Activated B cell treated with CpG ODN at 0.5 μM for 24 hours (primary cell): ENCODE data around the gene ATP8B1. TPM values are rescaled to one million over a fixed set of nuclear protein-coding genes. Genes with fewer than 3 reads are reported as not detected.
A peak's percentile ranks its signal among the peaks of the same experiment; 100 is the strongest.

Experiments used
- ATAC-seq: fragments of 200-7000 bp; cut with Tn5 transposase; one replicate; pipeline ENCODE4 v1.10.0; 2021; ENCODE audit warnings: low read depth, mild to moderate bottlenecking, moderate library complexity
- CTCF ChIA-PET: fragments of 350-600 bp; sonication (Branson Sonifier 250); formaldehyde crosslinking; loops from one replicate; lab custom pipeline; 2021; ENCODE audit warnings: antibody characterized with exemption; lab: Charles Lee
- POLR2A ChIA-PET: fragments of 350-600 bp; sonication (Branson Sonifier 250); formaldehyde crosslinking; loops from one replicate; lab custom pipeline; 2021; ENCODE audit warnings: antibody characterized with exemption; lab: Charles Lee
- DNase-seq: peaks from one replicate; pipeline ENCODE4 v3.0.0; 2022
- H3K27ac Mint-ChIP-seq: one replicate; pipeline ENCODE4 v1.8.0; 2020; ENCODE audit warnings: mixed read lengths
- H3K27me3 Mint-ChIP-seq: one replicate; pipeline ENCODE4 v1.8.0; 2021; ENCODE audit warnings: mixed read lengths
- H3K36me3 Mint-ChIP-seq: one replicate; pipeline ENCODE4 v1.8.0; 2021; ENCODE audit warnings: low read depth, mixed read lengths
- H3K4me1 Mint-ChIP-seq: one replicate; pipeline ENCODE4 v1.8.0; 2021; ENCODE audit warnings: mixed read lengths
- H3K4me3 Mint-ChIP-seq: one replicate; pipeline ENCODE4 v1.8.0; 2020; ENCODE audit warnings: mild to moderate bottlenecking, mixed read lengths
- H3K9me3 Mint-ChIP-seq: one replicate; pipeline ENCODE4 v1.8.0; 2020; ENCODE audit warnings: mixed read lengths
- CTCF ChIP-seq: fragments of 200-600 bp; IDR thresholded peaks from one replicate; pipeline ENCODE4 v1.8.0; 2022; ENCODE audit warnings: antibody characterized with exemption, mild to moderate bottlenecking
- intact Hi-C: fragments of 100-400 bp; cut with micrococcal nuclease; formaldehyde crosslinking; loops from one replicate; pipeline ENCODE4 v1.15.1; 2024
- total RNA-seq: library from RNA; stranded (reverse); gene quantifications from 2 replicates; pipeline ENCODE4 v1.2.3, GENCODE V29; 2022

The ATP8B1 gene
- total RNA-seq, 1 donor from 2014 or later: 0.69 TPM

DNA sequence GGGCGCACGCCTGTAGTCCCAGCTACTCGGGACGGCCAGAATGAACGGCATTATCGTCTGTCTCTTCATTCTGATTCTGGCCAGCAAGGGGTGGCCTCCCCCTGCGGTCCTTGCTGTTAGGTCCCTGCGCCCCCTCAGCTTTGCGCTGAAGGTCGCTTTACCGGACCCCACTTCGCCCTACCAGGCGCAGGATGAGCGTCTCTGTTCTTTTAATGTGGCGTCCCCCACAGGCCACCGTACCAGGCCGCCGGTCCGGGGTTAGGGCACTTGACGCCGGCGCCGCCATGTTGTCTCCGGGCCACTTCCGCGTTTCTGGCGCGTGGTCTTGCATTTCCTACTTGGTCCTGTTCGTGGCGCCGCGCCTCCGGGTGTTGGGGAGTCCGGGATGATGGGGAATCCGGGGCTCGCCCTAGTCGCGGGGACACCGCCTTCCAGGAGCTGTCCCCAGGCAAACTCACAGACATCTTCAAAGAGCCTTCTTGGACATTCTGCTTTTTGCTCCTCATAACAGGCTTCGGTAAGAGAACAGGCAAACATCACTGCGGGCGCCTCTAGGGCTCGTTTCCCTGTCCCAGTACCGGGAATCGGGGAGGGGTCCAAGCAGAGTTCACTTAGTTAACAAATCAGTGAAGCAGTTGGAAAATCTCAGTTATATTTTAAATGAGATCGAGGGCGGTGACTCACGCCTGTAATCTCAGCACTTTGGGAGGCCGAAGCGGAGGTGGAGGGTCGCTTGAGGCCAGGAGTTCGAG lies 172.9 kb downstream of the ATP8B1 start:
- intact Hi-C loops: loop anchor here (1.0 to 2.0 kb wide), 11 partner anchors 9 to 1029 kb away; partner anchors contain the start of genes ATP8B1, FECH and NARS1
- Mint-ChIP-seq H3K9me3 (no peaks in the 10 kb centered on the region), H3K27me3 (no peaks in the 10 kb centered on the region), H3K36me3 (peaks cover 18% of the 10 kb centered on the region), H3K27ac (peak overlapping the region; percentile 99), H3K4me3 (peak overlapping the region; percentile 98), H3K4me1 (peaks cover 26% of the 10 kb centered on the region)
- ChIA-PET POLR2A (interaction anchor here (0.6 to 2.7 kb wide), 20 partner anchors 9 to 519 kb away, joined by 3 to 54 read pairs (median 5); partner anchors contain the start of gene NARS1), CTCF (interaction anchor here (0.7 to 1.8 kb wide), 9 partner anchors 9 to 599 kb away, joined by 3 to 8 read pairs (median 5); partner anchors contain the start of gene NARS1)
- no peak for TF ChIP-seq CTCF
- peak; percentile 90 for DNase-seq
- ATAC-seq: peak; percentile 91

GRCh38 chr18:57629422-57629821 lies 173.7 kb downstream of the ATP8B1 start:
- intact Hi-C loops: no loop called here
- no peak for ATAC-seq
- peaks cover 19% of the 10 kb centered on the region for H3K4me1 Mint-ChIP-seq
- peak overlapping the region; percentile 99 for H3K27ac Mint-ChIP-seq
- ChIA-PET CTCF (no interaction called here), POLR2A (interaction anchor here (0.8 to 2.7 kb wide), 7 partner anchors 8 to 507 kb away, joined by 3 to 54 read pairs (median 7); partner anchors contain the start of gene NARS1)
- H3K36me3 Mint-ChIP-seq: peaks cover 17% of the 10 kb centered on the region
- H3K9me3 Mint-ChIP-seq: no peaks in the 10 kb centered on the region
- TF ChIP-seq CTCF: no peak
- DNase-seq: no peak
- H3K4me3 Mint-ChIP-seq: peak overlapping the region; percentile 98
- H3K27me3 Mint-ChIP-seq: no peaks in the 10 kb centered on the region

GRCh38 chr18:57627488-57627887 lies 175.6 kb downstream of the ATP8B1 start:
- POLR2A ChIA-PET: interaction anchor here (0.6 to 1.2 kb wide), 2 partner anchors 29 to 434 kb away, joined by 3 to 5 read pairs; no protein-coding TSS in a partner anchor
- intact Hi-C loops: no loop called here
- no peaks in the 10 kb centered on the region for H3K9me3 Mint-ChIP-seq
- CTCF ChIA-PET: no interaction called here
- no peaks in the 10 kb centered on the region for H3K27me3 Mint-ChIP-seq
- no peak overlapping the region for H3K4me3 Mint-ChIP-seq
- peaks cover 17% of the 10 kb centered on the region for H3K4me1 Mint-ChIP-seq
- peaks cover 14% of the 10 kb centered on the region for H3K36me3 Mint-ChIP-seq
- no peak for ATAC-seq
- DNase-seq: no peak
- H3K27ac Mint-ChIP-seq: no peak overlapping the region
- no peak for TF ChIP-seq CTCF

- H3K4me1 Mint-ChIP-seq: peaks cover 23% of the 10 kb centered on the region
- intact Hi-C loops: loop anchor here (5.0 kb wide), 1 partner anchor 512 kb away; no protein-coding TSS in a partner anchor
- POLR2A ChIA-PET: no interaction called here
- no peaks in the 10 kb centered on the region for H3K9me3 Mint-ChIP-seq
- H3K36me3 Mint-ChIP-seq: peaks cover 16% of the 10 kb centered on the region
- DNase-seq: no peak
- no peak for ATAC-seq
- no peak overlapping the region for H3K27ac Mint-ChIP-seq
- no peak for TF ChIP-seq CTCF
- CTCF ChIA-PET: no interaction called here
- H3K4me3 Mint-ChIP-seq: no peak overlapping the region
- no peaks in the 10 kb centered on the region for H3K27me3 Mint-ChIP-seq
These were observed 178.1 kb downstream of the ATP8B1 start for GRCh38 chr18:57624988-57625387.

DNA sequence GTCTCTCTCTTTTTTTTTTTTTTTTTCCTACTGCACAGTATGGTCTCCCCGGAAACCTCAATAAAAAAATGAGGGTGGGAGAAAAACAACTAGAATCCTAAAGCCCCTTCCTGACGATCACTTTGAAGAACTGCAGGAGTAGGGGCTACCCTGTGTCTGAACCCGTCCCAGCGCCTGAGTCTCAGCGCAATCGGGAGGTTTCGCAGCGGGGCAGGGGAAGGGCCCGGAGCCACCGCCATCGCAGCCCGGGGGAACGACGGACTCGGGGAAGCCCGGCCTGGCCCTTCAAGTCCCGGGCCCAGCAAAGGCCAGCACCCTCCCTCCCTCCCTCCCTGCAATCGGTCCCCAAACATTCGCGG lies 181.9 kb downstream of the ATP8B1 start:
- intact Hi-C loops: loop anchor here (1.0 to 5.0 kb wide), 6 partner anchors 9 to 983 kb away; partner anchors contain the start of genes FECH, TXNL1 and WDR7
- Mint-ChIP-seq H3K36me3 (peaks cover 41% of the 10 kb centered on the region), H3K4me3 (peak overlapping the region; percentile 96), H3K9me3 (no peaks in the 10 kb centered on the region), H3K27me3 (no peaks in the 10 kb centered on the region), H3K4me1 (peaks cover 29% of the 10 kb centered on the region), H3K27ac (peak overlapping the region; percentile 98)
- TF ChIP-seq CTCF: no peak
- peak; percentile 9 for ATAC-seq
- CTCF ChIA-PET: interaction anchor here (0.7 to 2.1 kb wide), 2 partner anchors 9 to 501 kb away, joined by 3 to 4 read pairs; no protein-coding TSS in a partner anchor
- POLR2A ChIA-PET: interaction anchor here (0.5 to 3.4 kb wide), 17 partner anchors 9 to 1373 kb away, joined by 3 to 54 read pairs (median 4); partner anchors contain the start of genes FECH and WDR7
- DNase-seq: no peak
